SH-SY5Y (cell line): ENCODE results near the gene MRPS18A.

ENCODE experiments used
- GATA2 ChIP-seq: IDR thresholded peaks from 2 replicates; pipeline ENCODE4 v1.6.1; 2011; ENCODE audit warnings: mild to moderate bottlenecking, low read depth, low read length
- GATA3 ChIP-seq: IDR thresholded peaks from 2 replicates; pipeline ENCODE4 v1.6.1; 2011; ENCODE audit warnings: low read depth, mild to moderate bottlenecking, low read length, moderate library complexity

MRPS18A gene

GRCh38 chr6:43648248-43648647 lies 39.3 kb downstream of the MRPS18A start:
- no peak for TF ChIP-seq GATA3
- no peak for TF ChIP-seq GATA2

GRCh38 chr6:43647613-43648012 lies 40.0 kb downstream of the MRPS18A start:
- TF ChIP-seq GATA3 = no peak
- no peak for TF ChIP-seq GATA2

GRCh38 chr6:43645613-43645964 lies 42.0 kb downstream of the MRPS18A start:
- TF ChIP-seq GATA3 (no peak), GATA2 (no peak)

- TF ChIP-seq GATA2 = no peak
- TF ChIP-seq GATA3 = no peak
Observed at GRCh38 chr6:43644940-43645612, 42.5 kb downstream of the MRPS18A start, which contains the start of gene RSPH9. TSS of gene RSPH9 (plus strand) at chr6:43645036. CDS start at chr6:43645099, 63 bp downstream.

GRCh38 chr6:43639984-43640800 lies 47.4 kb downstream of the MRPS18A start:
- TF ChIP-seq GATA2 (peak; percentile 89), GATA3 (no peak)

- TF ChIP-seq GATA2 (no peak), GATA3 (no peak)
Observed at GRCh38 chr6:43636308-43636659, 51.3 kb downstream of the MRPS18A start.

- TF ChIP-seq GATA3 (no peak), GATA2 (no peak)
Observed at GRCh38 chr6:43635387-43636307, 51.9 kb downstream of the MRPS18A start, which contains the start of gene MAD2L1BP. TSS of gene MAD2L1BP (plus strand) at chr6:43635840. CDS start at chr6:43635876, 36 bp downstream.

- no peak for TF ChIP-seq GATA2
- no peak for TF ChIP-seq GATA3
Observed at GRCh38 chr6:43634702-43635303, 52.8 kb downstream of the MRPS18A start.

GRCh38 chr6:43630980-43631619 lies 56.5 kb downstream of the MRPS18A start:
- no peak for TF ChIP-seq GATA3
- TF ChIP-seq GATA2 = no peak

GRCh38 chr6:43629505-43630300 lies 57.9 kb downstream of the MRPS18A start:
- no peak for TF ChIP-seq GATA3
- no peak for TF ChIP-seq GATA2

GRCh38 chr6:43629104-43629504 lies 58.5 kb downstream of the MRPS18A start, which contains the start of gene GTPBP2:
TSS of gene GTPBP2 (minus strand) at chr6:43629264. CDS start at chr6:43629162, 102 bp downstream.
- no peak for TF ChIP-seq GATA3
- no peak for TF ChIP-seq GATA2

- TF ChIP-seq GATA2 (no peak), GATA3 (no peak)
Observed at GRCh38 chr6:43628393-43629103, 59.0 kb downstream of the MRPS18A start.
